Measurements from ENCODE around the gene KRTAP10-11. TPM values are rescaled to one million over a fixed set of nuclear protein-coding genes. Genes with fewer than 3 reads are reported as not detected.

Gene KRTAP10-11
- total RNA-seq, 1 experiment from 2014 or later, result not detected

GRCh38 chr21:44657635-44658540, 11.7 kb downstream of the KRTAP10-11 start, which contains the start of gene KRTAP12-3 (continued):
- TF ChIP-seq CBFB (CRISPR knock-in tag; IDR thresholded peaks at IDR 0.05; ENCODE audit: low read depth), result no peak
- no peak for TF ChIP-seq PRRX2 (CRISPR knock-in tag; IDR thresholded peaks at IDR 0.05)
- no peak for TF ChIP-seq JAZF1 (CRISPR knock-in tag; IDR thresholded peaks at IDR 0.05)
- no peak for TF ChIP-seq NFATC4 (CRISPR knock-in tag; IDR thresholded peaks at IDR 0.05)
- TF ChIP-seq ZNF425 (CRISPR knock-in tag; conservative IDR thresholded peaks at IDR 0.05), result no peak
- no peak for TF ChIP-seq GTF2I (CRISPR knock-in tag; conservative IDR thresholded peaks at IDR 0.05)
- no peak for TF ChIP-seq ELF4 (CRISPR knock-in tag; IDR thresholded peaks at IDR 0.05; ENCODE audit: low read depth)
- TF ChIP-seq SP1 (CRISPR knock-in tag; conservative IDR thresholded peaks at IDR 0.05), result no peak
- TF ChIP-seq NFE2L1 (CRISPR knock-in tag; IDR thresholded peaks at IDR 0.05), result no peak
- TF ChIP-seq, protein P1, sequence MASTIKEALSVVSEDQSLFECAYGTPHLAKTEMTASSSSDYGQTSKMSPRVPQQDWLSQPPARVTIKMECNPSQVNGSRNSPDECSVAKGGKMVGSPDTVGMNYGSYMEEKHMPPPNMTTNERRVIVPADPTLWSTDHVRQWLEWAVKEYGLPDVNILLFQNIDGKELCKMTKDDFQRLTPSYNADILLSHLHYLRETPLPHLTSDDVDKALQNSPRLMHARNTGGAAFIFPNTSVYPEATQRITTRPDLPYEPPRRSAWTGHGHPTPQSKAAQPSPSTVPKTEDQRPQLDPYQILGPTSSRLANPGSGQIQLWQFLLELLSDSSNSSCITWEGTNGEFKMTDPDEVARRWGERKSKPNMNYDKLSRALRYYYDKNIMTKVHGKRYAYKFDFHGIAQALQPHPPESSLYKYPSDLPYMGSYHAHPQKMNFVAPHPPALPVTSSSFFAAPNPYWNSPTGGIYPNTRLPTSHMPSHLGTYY (CRISPR knock-in tag; IDR thresholded peaks at IDR 0.05), result no peak
- TF ChIP-seq, protein P2, sequence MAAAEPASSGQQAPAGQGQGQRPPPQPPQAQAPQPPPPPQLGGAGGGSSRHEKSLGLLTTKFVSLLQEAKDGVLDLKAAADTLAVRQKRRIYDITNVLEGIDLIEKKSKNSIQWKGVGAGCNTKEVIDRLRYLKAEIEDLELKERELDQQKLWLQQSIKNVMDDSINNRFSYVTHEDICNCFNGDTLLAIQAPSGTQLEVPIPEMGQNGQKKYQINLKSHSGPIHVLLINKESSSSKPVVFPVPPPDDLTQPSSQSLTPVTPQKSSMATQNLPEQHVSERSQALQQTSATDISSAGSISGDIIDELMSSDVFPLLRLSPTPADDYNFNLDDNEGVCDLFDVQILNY (CRISPR knock-in tag; IDR thresholded peaks at IDR 0.05), result no peak
- no peak for TF ChIP-seq AR (CRISPR knock-in tag; IDR thresholded peaks at IDR 0.05)

- Mint-ChIP-seq H3K36me3 (peaks cover 20% of the 10 kb centered on the region), H3K27ac (peak overlapping the region; percentile 69), H3K4me1 (peaks cover 39% of the 10 kb centered on the region), H3K9me3 (peaks cover 18% of the 10 kb centered on the region), H3K27me3 (ENCODE audit: low read depth) (peaks cover 4% of the 10 kb centered on the region; the same call in 1 of the 2 replicates), H3K4me3 (no peak overlapping the region)
- ATAC-seq (no peak), DNase-seq (ENCODE audit: low spot score) (no peak)
- POLR2A ChIA-PET, result no interaction called here
- CTCF ChIA-PET, result no interaction called here
- TF ChIP-seq MYBL2 (CRISPR knock-in tag; IDR thresholded peaks at IDR 0.05) (no peak), ZNF396 (CRISPR knock-in tag; IDR thresholded peaks at IDR 0.05; ENCODE audit: borderline replicate concordance) (no peak), CREM (CRISPR knock-in tag; IDR thresholded peaks at IDR 0.05) (no peak), RORB (CRISPR knock-in tag; IDR thresholded peaks at IDR 0.05) (no peak), ARID4B (CRISPR knock-in tag; IDR thresholded peaks at IDR 0.05; ENCODE audit: borderline replicate concordance) (no peak), ZBTB21 (CRISPR knock-in tag; IDR thresholded peaks at IDR 0.05; ENCODE audit: borderline replicate concordance) (no peak)
- TF ChIP-seq, protein P3, sequence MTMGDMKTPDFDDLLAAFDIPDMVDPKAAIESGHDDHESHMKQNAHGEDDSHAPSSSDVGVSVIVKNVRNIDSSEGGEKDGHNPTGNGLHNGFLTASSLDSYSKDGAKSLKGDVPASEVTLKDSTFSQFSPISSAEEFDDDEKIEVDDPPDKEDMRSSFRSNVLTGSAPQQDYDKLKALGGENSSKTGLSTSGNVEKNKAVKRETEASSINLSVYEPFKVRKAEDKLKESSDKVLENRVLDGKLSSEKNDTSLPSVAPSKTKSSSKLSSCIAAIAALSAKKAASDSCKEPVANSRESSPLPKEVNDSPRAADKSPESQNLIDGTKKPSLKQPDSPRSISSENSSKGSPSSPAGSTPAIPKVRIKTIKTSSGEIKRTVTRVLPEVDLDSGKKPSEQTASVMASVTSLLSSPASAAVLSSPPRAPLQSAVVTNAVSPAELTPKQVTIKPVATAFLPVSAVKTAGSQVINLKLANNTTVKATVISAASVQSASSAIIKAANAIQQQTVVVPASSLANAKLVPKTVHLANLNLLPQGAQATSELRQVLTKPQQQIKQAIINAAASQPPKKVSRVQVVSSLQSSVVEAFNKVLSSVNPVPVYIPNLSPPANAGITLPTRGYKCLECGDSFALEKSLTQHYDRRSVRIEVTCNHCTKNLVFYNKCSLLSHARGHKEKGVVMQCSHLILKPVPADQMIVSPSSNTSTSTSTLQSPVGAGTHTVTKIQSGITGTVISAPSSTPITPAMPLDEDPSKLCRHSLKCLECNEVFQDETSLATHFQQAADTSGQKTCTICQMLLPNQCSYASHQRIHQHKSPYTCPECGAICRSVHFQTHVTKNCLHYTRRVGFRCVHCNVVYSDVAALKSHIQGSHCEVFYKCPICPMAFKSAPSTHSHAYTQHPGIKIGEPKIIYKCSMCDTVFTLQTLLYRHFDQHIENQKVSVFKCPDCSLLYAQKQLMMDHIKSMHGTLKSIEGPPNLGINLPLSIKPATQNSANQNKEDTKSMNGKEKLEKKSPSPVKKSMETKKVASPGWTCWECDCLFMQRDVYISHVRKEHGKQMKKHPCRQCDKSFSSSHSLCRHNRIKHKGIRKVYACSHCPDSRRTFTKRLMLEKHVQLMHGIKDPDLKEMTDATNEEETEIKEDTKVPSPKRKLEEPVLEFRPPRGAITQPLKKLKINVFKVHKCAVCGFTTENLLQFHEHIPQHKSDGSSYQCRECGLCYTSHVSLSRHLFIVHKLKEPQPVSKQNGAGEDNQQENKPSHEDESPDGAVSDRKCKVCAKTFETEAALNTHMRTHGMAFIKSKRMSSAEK (CRISPR knock-in tag; IDR thresholded peaks at IDR 0.05; ENCODE audit: borderline replicate concordance), result no peak
- TF ChIP-seq, protein P4, sequence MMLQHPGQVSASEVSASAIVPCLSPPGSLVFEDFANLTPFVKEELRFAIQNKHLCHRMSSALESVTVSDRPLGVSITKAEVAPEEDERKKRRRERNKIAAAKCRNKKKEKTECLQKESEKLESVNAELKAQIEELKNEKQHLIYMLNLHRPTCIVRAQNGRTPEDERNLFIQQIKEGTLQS (CRISPR knock-in tag; conservative IDR thresholded peaks at IDR 0.05), result no peak
Measured at GRCh38 chr21:44658541-44658910, 12.3 kb downstream of the KRTAP10-11 start.
